ENCODE results near the gene COLEC11. TPM values are rescaled to one million over a fixed set of nuclear protein-coding genes. Genes with fewer than 3 reads are reported as not detected.
"Not testable (repeated sequence)": the region's sequence is repeated elsewhere in the genome, so short reads cannot be mapped to it uniquely, and the experiment has no call there.

Gene COLEC11
- 40.1 TPM for total RNA-seq

DNA sequence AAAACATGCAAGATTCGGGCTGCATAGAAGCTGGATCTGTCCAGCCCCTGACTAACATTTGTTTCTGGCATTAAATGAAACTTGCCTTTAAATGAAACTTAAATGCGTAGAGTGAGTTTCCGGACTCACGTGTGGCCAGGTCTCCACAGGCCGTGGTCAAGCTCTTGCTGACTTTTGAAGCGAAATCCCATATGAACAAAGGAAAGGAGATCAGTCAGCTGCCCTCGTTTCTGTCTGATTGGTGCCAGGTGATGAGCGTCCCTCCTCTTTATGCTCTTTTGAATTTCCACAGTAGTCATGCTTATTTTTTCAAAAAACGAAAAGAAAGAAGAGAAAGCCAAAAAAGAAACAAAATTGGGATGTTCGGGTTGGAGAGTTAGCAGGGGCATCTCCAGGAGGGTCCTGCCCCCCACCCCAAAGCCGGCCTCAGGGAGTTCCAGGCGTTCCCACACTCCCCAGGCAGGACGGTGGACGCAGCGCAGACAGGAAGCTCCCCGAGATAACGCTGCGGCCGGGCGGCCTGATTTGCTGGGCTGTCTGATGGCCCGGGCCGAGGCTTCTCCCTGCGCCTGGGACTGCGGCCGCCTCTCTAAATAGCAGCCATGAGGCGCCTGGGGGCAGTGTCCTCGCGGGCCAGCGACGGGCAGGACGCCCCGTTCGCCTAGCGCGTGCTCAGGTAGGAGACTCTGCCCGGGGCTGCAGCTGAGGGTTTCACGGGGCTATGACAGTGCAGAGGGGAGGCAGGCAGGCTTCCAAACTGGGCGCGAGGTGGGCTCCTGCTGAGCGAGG is at the start of gene COLEC11:
Gene COLEC11, plus strand, starts transcription at position 620 of the 789 bp plus-strand sequence. CDS start 9,229 bp downstream, outside the sequence.
- peak; percentile 61 for DNase-seq (ENCODE audit: low spot score)
- ATAC-seq = peak; percentile 98

DNA sequence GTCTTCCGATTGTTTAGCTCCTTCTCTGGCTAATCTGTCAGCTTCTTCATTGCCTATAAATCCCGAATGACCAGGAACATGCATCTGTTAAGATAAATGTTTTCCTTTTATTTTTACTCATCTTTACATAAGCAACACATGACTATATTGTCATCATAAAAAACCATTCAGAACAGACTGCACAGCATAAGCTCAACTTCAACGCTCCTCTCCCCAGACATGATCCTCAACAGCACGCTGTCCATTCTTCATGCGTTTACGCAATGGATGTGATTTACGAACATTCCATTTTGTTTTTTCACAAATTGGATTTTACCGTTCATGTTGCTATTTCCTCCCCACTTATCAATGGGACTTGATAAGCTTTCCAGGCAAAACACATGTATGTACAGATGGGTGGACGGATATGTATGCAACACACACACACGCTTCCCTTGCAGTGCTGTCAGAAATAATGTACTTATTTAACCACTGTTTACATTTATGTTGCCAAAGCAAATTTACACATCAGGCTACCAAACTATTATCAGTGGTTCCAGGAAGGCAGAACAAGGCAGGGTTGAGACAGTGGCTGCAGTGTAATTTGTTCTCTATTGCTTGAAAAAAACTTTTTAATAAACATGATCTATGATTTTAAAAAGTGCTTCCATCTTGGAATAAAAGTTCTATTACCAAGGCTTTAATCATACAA is 49.0 kb upstream of the COLEC11 start:
- no peak for DNase-seq (ENCODE audit: low spot score)
- no peak for ATAC-seq

GRCh38 chr2:3547915-3548314 is 47.0 kb upstream of the COLEC11 start:
- no peak for ATAC-seq
- DNase-seq (ENCODE audit: low spot score) = no peak

GRCh38 chr2:3553946-3554345 is 41.0 kb upstream of the COLEC11 start:
- ATAC-seq (no peak), DNase-seq (ENCODE audit: low spot score) (no peak)

DNA sequence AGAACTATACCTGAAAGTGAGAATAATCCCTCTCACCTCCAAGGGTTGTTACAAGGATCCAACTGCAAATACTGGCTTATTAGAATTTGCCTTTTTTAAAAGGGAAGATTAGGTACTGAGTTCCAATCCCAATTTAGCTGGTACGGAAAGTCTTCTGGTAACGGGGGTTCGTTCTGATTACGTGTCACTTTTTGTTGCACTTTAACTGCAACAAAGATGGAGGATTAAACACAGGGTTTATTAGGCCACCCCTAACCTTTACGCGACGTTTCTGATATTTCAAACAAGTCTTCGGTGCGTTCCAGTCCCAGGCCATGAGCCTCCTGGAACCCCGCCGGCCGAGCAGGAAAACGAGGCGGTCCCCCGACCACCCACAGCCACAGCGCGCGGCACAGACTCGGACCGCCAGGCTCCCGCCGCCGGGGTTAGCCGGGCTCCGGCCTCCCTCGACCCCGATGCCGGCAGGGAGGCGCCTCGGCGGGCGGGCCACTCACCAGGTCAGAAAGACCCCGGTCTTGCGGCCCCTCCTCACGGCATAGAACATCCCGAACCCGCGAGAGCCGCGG is 37.2 kb upstream of the COLEC11 start:
- ATAC-seq = peak; percentile 23
- no peak for DNase-seq (ENCODE audit: low spot score)

- DNase-seq (ENCODE audit: low spot score) = peak; percentile 99
- peak; percentile 99 for ATAC-seq
These were observed 36.5 kb upstream of the COLEC11 start, which contains the start of gene RNASEH1 for GRCh38 chr2:3558205-3559014. RNASEH1 (minus strand) TSS chr2:3558333; CDS start chr2:3558260, 73 bp downstream.

- no peak for ATAC-seq
- DNase-seq (ENCODE audit: low spot score) = no peak
These were observed 31.4 kb upstream of the COLEC11 start for GRCh38 chr2:3563521-3563976.

DNA sequence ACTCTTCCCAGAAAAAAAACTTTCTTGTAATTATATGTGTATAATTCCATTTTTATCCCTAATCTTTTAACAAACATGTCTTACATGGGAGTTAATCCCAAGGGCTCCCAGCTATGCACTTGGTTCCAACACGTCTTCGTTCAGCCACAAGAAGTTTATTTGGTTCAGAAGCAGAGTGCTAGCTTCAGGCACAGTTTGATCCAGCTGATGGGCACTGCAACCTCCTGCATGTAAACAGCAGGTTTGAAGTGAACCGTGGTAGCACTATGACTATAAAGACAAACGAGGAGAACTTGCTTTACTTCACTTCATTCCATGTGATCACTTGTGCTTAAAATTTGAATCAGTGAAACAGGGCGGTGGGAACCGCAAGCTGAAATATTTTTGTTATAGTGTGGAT is 29.8 kb upstream of the COLEC11 start:
- ATAC-seq (no peak), DNase-seq (ENCODE audit: low spot score) (no peak)

GRCh38 chr2:3566806-3567205 is 28.1 kb upstream of the COLEC11 start:
- DNase-seq (ENCODE audit: low spot score) (no peak), ATAC-seq (no peak)

GRCh38 chr2:3569656-3570055 is 25.3 kb upstream of the COLEC11 start:
- not testable (repeated sequence) for ATAC-seq; DNase-seq (ENCODE audit: low spot score)

DNA sequence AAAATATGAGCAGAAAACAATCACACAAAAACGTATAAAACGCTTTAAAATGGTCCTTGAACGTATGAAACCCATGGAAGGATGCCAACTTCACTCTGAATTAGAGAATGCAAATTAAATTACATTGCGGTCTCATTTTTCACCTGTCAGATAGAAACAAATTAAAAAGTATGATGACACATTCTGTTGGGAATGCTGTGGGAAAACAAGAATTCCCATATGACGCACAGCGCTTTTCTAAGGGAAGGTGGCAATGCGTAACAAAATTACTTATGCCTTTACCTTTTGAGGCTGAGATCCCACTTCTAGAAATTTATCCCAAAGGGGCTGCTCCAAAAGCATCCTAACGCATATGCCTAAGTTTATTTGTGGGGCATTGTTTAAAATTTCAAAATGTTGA is 23.6 kb upstream of the COLEC11 start:
- DNase-seq (ENCODE audit: low spot score) = no peak
- ATAC-seq = no peak

GRCh38 chr2:3572620-3573019 is 22.3 kb upstream of the COLEC11 start:
- no peak for ATAC-seq
- DNase-seq (ENCODE audit: low spot score) = no peak

- no peak for ATAC-seq
These were observed 20.8 kb upstream of the COLEC11 start for GRCh38 chr2:3574155-3574554.

DNA sequence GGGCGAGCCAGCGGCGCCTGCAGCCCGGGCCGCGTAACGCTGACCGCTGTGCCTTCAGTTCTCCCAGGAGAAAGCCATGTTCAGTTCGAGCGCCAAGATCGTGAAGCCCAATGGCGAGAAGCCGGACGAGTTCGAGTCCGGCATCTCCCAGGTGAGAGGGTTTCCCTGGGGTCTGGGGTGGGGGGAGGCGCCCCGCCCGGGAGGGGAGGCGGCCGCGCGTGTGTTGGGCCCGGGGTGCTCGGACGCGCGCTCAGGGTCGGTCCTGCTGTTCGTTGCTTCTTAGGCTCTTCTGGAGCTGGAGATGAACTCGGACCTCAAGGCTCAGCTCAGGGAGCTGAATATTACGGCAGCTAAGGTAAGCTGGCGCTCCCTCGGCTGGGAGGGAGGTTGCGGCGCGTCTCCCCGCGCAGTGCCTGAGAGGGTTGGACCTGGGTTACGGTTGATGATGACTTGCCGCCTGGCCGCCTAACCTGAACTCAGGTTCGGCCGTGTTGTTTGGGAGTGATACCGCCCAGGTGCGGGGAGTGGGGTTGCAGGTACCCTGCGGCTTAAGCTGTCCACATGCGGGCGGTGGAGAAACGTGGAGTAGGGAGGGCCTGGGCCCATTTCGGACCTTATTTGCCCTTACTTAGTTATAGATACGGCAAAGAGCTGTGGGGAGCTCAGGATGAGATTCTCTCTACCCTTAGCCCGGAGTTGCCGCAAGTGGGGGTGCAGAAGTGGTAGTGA is 19.2 kb upstream of the COLEC11 start:
- ATAC-seq (peak; percentile 42), DNase-seq (ENCODE audit: low spot score) (peak; percentile 45)

More at GRCh38 chr2:3574155-3574554, 20.8 kb upstream of the COLEC11 start:
- DNase-seq (ENCODE audit: low spot score) = peak; percentile 18

GRCh38 chr2:3576263-3576630 is 18.7 kb upstream of the COLEC11 start:
- not testable (repeated sequence) for ATAC-seq

DNA sequence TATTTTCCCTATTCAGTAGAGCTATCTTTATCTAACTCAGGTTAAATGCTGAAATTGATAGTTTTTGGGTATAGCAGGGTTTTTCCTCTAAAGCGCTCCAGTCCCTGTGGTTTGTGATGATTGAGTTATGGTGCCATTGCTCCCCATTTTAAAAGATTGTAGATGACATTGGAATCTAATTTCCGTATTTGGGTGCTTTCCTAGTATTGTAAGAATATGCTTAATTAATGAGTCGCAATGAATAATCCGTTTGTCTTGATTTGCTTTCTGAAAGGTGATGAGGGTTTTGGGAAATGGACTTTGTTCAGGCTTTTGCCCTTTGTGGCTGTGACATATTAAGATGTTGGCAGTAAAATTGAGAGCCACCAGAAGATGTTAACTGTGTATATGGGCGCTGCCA is 15.9 kb upstream of the COLEC11 start:
- DNase-seq (ENCODE audit: low spot score) (no peak), ATAC-seq (no peak)

More at GRCh38 chr2:3576263-3576630, 18.7 kb upstream of the COLEC11 start:
- not testable (repeated sequence) for DNase-seq (ENCODE audit: low spot score)

GRCh38 chr2:3580449-3580848 is 14.5 kb upstream of the COLEC11 start:
- ATAC-seq (no peak), DNase-seq (ENCODE audit: low spot score) (no peak)

- ATAC-seq (no peak), DNase-seq (ENCODE audit: low spot score) (no peak)
These were observed 13.3 kb upstream of the COLEC11 start for GRCh38 chr2:3581367-3582262.

GRCh38 chr2:3584076-3584475 is 10.8 kb upstream of the COLEC11 start:
- DNase-seq (ENCODE audit: low spot score) (no peak), ATAC-seq (no peak)
